Measurements from ENCODE around the gene SPARCL1.
"Not testable (repeated sequence)": the region's sequence is repeated elsewhere in the genome, so short reads cannot be mapped to it uniquely, and the experiment has no call there.

The SPARCL1 gene

GRCh38 chr4:87499403-87500091, 29.6 kb downstream of the SPARCL1 start:
- no peak for DNase-seq

DNA sequence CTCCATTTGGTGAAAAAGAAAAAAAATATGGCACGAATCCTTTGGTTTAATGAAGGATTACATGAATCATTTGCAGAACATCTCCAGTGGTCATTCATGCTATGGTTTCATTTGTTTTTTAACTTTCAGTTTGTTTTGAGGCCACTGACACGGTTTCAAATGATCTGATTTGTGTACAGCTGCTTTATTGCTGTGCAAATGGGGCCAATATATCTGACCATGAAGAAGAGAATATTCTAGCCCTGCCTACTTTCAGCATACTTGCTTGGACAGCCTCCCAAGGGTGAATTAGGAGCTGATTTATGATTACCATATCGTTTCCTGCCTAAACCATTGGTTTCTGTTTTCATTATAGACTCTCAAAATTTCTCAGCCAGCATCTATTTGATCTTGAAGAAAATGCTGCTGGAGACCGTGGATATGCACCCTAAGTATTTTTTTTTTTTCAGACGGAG, 30.7 kb downstream of the SPARCL1 start:
- no peak for DNase-seq

GRCh38 chr4:87497578-87497977, 31.6 kb downstream of the SPARCL1 start:
- DNase-seq: no peak

DNA sequence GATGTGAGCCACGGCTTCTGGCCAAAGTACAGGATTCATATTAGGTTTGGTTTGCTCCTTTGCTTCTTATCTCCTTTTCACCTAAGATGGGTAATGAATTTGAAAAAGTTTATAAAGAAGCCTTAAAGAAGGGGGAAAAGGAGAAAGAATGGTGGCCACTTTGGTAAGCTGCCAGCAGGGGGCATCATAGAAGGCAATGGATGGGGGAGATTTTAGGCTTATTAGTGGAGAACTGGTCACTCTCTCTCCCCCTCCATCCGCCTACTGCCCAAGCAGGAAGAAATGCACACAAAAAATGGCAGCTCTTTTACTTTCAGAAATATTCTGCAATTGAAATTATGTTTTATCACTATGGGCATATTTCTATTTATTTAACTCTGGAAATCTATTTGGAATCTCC, 32.0 kb downstream of the SPARCL1 start:
- DNase-seq: peak; percentile 22

DNA sequence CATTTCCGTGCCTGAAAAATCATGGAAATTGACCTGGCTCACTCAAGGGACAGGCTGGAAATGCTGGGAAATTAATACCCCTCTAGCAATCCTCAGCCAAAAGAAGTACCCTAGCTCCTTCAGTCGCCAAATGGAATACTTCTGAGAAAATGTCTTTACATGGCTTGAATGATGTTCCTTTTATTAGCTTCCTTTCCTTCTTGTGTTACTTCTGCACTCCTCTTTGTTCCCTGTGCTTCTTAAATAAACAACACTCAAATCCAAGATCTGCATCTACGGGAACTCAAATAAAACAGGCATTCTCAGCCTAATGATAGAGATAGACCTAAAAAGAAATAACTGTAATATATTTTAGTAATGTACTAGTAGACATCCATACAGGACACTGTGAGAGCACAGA, 36.1 kb downstream of the SPARCL1 start:
- DNase-seq: no peak

GRCh38 chr4:87491851-87492250, 37.3 kb downstream of the SPARCL1 start:
- not testable (repeated sequence) for DNase-seq

DNA sequence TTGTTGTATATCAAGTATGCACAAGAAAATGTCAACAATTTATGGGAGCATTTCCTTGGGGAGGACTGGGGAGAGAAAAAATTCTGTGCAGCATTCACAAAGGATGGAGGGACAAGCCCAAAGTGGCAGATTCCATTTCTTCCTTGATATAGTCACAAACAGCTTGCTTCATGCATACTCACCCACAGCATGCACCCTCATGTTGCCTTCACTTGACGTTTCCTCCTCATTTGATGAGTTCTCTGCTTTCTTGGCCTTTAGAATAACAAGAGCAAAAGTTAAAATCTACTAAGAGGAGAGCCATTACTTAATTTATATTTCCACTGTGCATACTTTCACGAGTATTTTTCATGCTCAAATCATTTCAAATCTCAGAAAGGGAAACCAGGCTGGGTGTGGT, 37.7 kb downstream of the SPARCL1 start:
- DNase-seq: no peak

DNA sequence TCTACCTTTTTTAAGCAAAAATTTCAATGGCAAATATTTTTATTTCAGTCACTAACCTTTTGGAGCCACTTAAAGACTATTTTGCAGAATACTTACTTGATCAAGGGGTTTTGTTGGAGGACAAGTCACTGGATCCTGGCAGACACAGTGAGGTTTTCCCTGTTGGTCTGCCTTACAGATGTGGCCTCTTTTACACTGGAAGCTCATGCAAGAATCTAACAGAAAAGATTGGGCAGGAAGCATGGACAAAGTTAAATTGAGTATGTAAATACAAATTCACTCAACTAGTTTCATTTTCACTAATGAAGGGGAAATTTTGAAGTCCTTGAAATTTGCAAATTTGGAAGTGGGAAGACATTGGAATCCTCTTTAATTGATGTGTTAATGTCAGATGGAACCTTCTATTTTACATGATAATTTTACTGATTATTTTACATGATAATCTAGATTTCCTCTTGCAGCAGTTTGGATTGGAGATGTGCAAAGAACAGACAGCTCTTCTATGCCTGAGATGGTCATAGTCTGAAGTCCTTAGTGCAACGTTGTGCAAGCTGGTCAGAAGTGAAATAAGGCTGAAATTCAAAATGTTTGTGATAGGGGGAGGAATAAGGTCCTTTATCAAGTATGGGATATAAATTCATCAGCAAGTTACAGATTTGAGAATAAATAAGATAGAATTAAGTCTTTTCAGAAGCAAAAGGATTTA, 38.4 kb downstream of the SPARCL1 start:
- no peak for DNase-seq

DNA sequence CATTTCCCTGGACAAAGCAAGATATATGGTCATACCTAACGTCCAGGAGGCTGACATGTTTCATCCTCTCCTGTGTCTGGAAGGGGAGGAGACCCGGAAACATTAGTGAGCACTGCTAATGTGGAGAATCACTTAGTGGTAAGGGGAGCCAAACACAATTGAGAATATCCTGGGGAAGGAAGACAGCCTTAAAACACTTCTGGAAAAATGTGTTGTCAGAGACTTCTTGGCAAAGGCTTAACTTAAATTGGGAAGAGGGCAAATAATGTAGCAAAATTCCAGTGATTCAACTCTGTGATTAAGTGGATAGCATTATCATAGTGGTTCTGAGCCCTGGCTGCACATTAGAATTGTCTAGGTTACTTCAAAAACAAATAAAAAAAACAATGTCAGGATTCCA, 39.5 kb downstream of the SPARCL1 start:
- no peak for DNase-seq

GRCh38 chr4:87488666-87489065, 40.5 kb downstream of the SPARCL1 start:
- not testable (repeated sequence) for DNase-seq

- DNase-seq: not testable (repeated sequence)
Measured at GRCh38 chr4:87483247-87483646, 45.9 kb downstream of the SPARCL1 start.

GRCh38 chr4:87481377-87481776, 47.8 kb downstream of the SPARCL1 start:
- DNase-seq: no peak

GRCh38 chr4:87478732-87479250, 50.4 kb downstream of the SPARCL1 start:
- no peak for DNase-seq

DNA sequence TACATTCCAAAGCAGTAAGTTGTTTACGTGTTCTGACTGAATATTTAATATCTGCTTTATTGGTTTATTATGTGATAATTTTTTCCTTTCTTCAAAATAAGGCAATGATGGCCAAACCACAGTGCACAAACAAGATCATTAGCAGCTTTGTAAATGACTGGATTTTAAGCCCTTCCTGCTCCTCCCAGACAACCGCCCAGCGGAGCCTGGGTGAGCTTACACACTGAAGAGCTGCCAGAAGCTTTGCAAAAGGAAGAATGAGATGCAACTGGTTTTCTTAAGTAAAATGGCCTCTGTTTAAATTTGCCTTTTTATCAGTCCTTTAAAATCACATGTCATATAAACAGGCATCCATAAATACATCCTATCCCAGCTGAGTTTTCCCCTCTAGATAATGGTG, 52.2 kb downstream of the SPARCL1 start:
- DNase-seq: no peak

DNA sequence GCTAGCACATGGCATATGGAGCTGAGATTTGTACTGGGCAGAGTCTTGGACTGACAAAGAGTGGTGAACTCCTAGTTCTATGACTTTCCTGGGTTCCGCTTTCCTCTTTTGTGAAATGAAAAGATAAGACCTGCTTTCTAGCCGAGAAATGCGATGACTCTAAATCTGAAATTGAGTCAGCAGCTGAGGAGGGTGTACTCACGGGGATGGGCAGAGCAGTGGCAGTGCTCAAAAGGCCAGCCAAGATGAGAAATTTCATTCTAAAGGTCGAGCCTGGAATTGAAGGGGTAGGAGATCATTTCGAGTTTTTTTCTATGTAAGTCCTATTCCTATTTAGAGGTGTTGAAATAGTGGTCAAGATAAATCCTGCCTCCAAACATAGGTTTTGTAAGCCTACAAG, 59.8 kb downstream of the SPARCL1 start:
- DNase-seq: no peak

- peak; percentile 78 for DNase-seq
Measured at GRCh38 chr4:87465739-87466366, 63.3 kb downstream of the SPARCL1 start.

GRCh38 chr4:87462102-87462501, 67.1 kb downstream of the SPARCL1 start:
- DNase-seq: no peak

DNA sequence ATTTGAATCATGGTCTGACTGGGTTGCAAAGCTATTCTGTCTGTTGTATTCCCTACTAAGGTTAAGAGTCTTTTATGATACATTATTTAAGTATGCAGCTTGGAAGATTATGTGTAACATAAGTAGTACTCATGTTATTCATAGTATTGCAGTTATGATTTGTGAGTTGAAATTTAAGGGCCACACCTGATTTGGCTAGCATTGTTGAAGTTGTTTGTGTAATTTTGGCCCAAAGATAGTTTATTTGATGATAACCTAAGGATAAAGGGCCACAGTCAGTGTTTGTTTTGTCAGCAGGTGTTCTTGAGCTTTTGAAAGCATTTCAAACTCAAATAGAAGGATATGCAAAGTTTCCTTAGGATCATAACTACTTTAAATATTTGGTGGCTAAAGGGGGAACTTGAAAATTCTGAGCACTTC, 67.9 kb downstream of the SPARCL1 start:
- DNase-seq: no peak

- no peak for DNase-seq
Measured at GRCh38 chr4:87458913-87459312, 70.3 kb downstream of the SPARCL1 start.

- peak; percentile 25 for DNase-seq
Measured at GRCh38 chr4:87451537-87451936, 77.6 kb downstream of the SPARCL1 start.

- not testable (repeated sequence) for DNase-seq
Measured at GRCh38 chr4:87446375-87446774, 82.8 kb downstream of the SPARCL1 start.

GRCh38 chr4:87445964-87446363, 83.2 kb downstream of the SPARCL1 start:
- no peak for DNase-seq

- no peak for DNase-seq
Measured at GRCh38 chr4:87444741-87445140, 84.4 kb downstream of the SPARCL1 start.

DNA sequence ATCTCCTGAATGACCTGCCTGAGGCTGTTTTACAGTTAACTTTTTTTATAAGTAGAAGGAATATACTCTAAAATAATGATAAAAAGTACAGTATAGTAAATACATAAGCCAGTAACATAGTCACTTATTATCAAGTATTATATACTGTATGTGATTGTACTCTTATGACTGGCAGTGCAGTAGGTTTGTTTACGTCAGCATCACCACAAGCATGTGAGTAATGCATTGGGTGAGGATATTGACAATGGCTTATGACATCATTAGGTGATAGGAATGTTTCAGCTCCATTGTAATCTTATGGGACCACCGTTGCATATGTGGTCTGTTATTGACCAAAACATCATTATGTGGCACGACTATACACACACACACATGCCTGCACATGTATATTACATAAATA, 86.3 kb downstream of the SPARCL1 start:
- no peak for DNase-seq
